Activated CD4-positive, alpha-beta T cell treated with anti-CD3 and anti-CD28 coated beads for 36 hours (primary cell): ENCODE results near the gene CLDN5. TPM values are rescaled to one million over a fixed set of nuclear protein-coding genes. Genes with fewer than 3 reads are reported as not detected.
A peak's percentile ranks its signal among the peaks of the same experiment; 100 is the strongest.
"Not testable (repeated sequence)": the region's sequence is repeated elsewhere in the genome, so short reads cannot be mapped to it uniquely, and the experiment has no call there.

Source experiments
- ATAC-seq: fragments of 200-7000 bp; cut with Tn5 transposase; one replicate; pipeline ENCODE4 v1.10.0; 2021; ENCODE audit warnings: mild to moderate bottlenecking, moderate library complexity
- CTCF ChIA-PET: fragments of 350-600 bp; sonication (Branson Sonifier 250); formaldehyde crosslinking; loops from one replicate; lab custom pipeline; 2021; ENCODE audit warnings: antibody characterized with exemption; lab: Charles Lee
- POLR2A ChIA-PET: fragments of 350-600 bp; sonication (Branson Sonifier 250); formaldehyde crosslinking; loops from one replicate; lab custom pipeline; 2021; ENCODE audit warnings: antibody characterized with exemption, inconsistent platforms; lab: Charles Lee
- DNase-seq: peaks from one replicate; pipeline ENCODE4 v3.0.0-alpha.2; 2020
- H3K27ac Mint-ChIP-seq: one replicate; pipeline ENCODE4 v1.8.0; 2021; ENCODE audit warnings: mixed read lengths
- H3K27me3 Mint-ChIP-seq: one replicate; pipeline ENCODE4 v1.8.0; 2021; ENCODE audit warnings: mixed read lengths
- H3K36me3 Mint-ChIP-seq: one replicate; pipeline ENCODE4 v1.8.0; 2021; ENCODE audit warnings: low read depth, mixed read lengths
- H3K4me1 Mint-ChIP-seq: one replicate; pipeline ENCODE4 v1.8.0; 2021; ENCODE audit warnings: mixed read lengths
- H3K4me3 Mint-ChIP-seq: one replicate; pipeline ENCODE4 v1.8.0; 2021; ENCODE audit warnings: mild to moderate bottlenecking, moderate library complexity, mixed read lengths
- H3K9me3 Mint-ChIP-seq: one replicate; pipeline ENCODE4 v1.8.0; 2021; ENCODE audit warnings: low read depth, mixed read lengths
- intact Hi-C, 2 experiments: fragments of 100-400 bp; cut with DNase I in 1 of 2; cut with micrococcal nuclease in 1 of 2; formaldehyde crosslinking; loops; one replicate each; pipeline versions ENCODE4 v1.14.2 to v1.15.1; 2022 to 2024; cut with DNase I, micrococcal nuclease
- total RNA-seq, 2 experiments: library from RNA; stranded (reverse); gene quantifications; one replicate each; pipeline ENCODE4 v1.2.3, GENCODE V29; 2021

The CLDN5 gene
- total RNA-seq, 2 experiments from 2014 or later = not detected

DNA sequence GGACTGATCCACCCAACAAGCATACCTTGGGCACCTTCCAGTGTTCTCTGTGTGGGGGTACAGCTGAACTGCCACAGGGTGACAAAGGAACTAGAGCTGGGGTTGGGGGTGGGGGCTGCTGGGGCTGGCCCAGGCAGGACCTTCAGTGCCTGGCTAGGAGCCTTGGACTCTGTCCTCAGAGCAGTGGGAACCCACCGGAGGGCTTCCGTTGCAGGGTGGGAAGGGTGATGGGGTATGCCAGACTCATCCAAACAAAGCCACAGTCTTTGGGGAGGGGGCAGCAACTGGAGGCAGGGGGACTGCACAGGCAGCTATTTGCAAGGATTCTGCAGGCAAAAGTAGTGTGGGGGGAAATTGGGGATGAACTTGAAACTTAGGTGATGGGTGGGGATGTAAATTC, 35.7 kb upstream of the CLDN5 start:
- Mint-ChIP-seq H3K27ac (no peak overlapping the region), H3K4me3 (no peak overlapping the region), H3K27me3 (no peaks in the 10 kb centered on the region), H3K4me1 (no peaks in the 10 kb centered on the region), H3K36me3 (no peaks in the 10 kb centered on the region), H3K9me3 (no peaks in the 10 kb centered on the region)
- intact Hi-C loops = no loop called here
- ATAC-seq (no peak), DNase-seq (no peak)
- CTCF ChIA-PET = interaction anchor here (1.1 to 1.2 kb wide), 2 partner anchors 71 to 118 kb away, joined by 3 read pairs; no protein-coding TSS in a partner anchor
- POLR2A ChIA-PET = no interaction called here

DNA sequence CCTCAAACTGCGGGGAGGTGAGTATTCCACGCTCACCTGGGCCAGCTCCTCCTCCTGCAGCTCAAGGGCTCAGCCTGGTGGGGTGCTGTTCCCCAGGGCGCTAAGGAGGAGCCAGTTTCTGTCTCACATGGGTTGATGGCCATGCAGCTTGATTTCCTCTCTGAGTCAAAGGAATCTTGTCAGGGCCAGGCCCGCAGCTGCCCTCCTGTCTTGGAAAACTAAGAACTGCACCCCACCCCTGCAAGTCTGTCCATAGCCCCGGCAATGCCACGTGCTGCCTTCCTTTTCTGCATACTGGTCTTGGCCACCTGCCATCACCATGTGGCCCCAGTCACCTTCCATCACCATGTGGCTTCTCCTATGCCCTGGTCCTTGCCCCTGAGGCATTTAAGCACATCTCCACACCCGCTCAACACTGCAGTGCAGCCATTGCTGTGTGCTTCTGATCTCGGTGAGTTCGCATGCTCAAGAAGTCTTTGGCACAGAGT, 35.2 kb upstream of the CLDN5 start:
- CTCF ChIA-PET = interaction anchor here (1.3 kb wide), 1 partner anchor 19 kb away, joined by 4 read pairs; no protein-coding TSS in a partner anchor
- H3K36me3 Mint-ChIP-seq = no peaks in the 10 kb centered on the region
- intact Hi-C loops = no loop called here
- DNase-seq = peak; percentile 15
- ATAC-seq = no peak
- no peak overlapping the region for H3K4me3 Mint-ChIP-seq
- H3K27me3 Mint-ChIP-seq = peaks cover 1% of the 10 kb centered on the region
- H3K27ac Mint-ChIP-seq = no peak overlapping the region
- no peaks in the 10 kb centered on the region for H3K4me1 Mint-ChIP-seq
- no peaks in the 10 kb centered on the region for H3K9me3 Mint-ChIP-seq
- POLR2A ChIA-PET = no interaction called here

DNA sequence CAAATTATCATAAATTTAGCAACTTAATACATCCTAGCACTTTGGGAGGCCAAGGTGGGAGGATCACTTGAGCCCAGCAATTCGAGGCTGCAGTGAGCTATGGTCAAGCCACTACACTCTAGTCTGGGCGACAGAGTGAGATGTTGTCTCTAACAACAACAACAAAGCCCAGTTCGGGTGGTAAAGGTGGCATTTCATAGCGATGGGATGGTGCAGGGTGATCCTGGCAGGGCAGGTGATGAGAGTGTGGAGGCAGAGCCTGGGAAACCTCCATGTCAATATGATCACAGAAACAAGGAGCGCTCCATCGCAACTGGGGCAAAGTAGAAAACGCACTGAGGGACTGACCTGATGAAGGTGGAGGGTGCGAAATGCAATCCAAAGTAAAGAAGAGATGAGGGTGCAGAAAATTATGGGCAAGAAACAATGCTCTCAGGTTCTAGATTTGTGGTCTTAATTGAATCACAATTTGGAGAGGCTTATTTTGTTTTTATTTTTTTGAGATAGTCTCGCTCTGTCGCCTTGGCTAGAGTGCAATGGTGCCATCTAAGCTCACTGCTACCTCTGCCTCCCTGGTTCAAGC, 32.8 kb upstream of the CLDN5 start:
- Mint-ChIP-seq H3K9me3 (no peaks in the 10 kb centered on the region), H3K27me3 (peaks cover 3% of the 10 kb centered on the region), H3K4me3 (no peak overlapping the region), H3K27ac (no peak overlapping the region), H3K36me3 (no peaks in the 10 kb centered on the region), H3K4me1 (no peaks in the 10 kb centered on the region)
- intact Hi-C loops = no loop called here
- no peak for DNase-seq
- CTCF ChIA-PET = interaction anchor here (2.2 kb wide), 1 partner anchor 73 kb away, joined by 4 read pairs; no protein-coding TSS in a partner anchor
- ATAC-seq = no peak
- POLR2A ChIA-PET = no interaction called here

DNA sequence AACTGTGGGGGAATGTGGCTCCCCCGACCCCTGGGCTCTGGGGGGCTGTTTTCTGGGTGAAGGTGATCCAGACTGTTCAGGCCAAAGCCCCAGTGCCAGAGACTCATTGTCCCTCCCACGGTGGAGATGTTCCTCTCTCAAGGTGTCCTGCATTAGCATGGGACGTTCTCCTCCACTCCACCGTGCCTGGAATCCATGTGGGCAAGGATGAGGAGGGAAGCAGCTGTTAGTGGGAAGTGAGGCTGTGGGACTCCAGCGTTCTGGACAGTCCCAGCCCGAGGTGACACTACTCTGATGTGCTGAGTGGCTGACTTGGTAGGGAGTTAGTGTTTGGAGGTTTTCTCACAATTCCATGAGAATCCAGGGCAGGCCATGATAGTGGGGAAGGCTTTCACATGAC, 31.4 kb upstream of the CLDN5 start:
- no peaks in the 10 kb centered on the region for H3K4me1 Mint-ChIP-seq
- no peak overlapping the region for H3K27ac Mint-ChIP-seq
- H3K36me3 Mint-ChIP-seq = no peaks in the 10 kb centered on the region
- intact Hi-C loops = no loop called here
- no peaks in the 10 kb centered on the region for H3K9me3 Mint-ChIP-seq
- no peak overlapping the region for H3K4me3 Mint-ChIP-seq
- peaks cover 3% of the 10 kb centered on the region for H3K27me3 Mint-ChIP-seq
- ChIA-PET POLR2A (no interaction called here), CTCF (interaction anchor here (2.2 kb wide), 1 partner anchor 74 kb away, joined by 4 read pairs; no protein-coding TSS in a partner anchor)
- DNase-seq = no peak
- ATAC-seq = no peak

DNA sequence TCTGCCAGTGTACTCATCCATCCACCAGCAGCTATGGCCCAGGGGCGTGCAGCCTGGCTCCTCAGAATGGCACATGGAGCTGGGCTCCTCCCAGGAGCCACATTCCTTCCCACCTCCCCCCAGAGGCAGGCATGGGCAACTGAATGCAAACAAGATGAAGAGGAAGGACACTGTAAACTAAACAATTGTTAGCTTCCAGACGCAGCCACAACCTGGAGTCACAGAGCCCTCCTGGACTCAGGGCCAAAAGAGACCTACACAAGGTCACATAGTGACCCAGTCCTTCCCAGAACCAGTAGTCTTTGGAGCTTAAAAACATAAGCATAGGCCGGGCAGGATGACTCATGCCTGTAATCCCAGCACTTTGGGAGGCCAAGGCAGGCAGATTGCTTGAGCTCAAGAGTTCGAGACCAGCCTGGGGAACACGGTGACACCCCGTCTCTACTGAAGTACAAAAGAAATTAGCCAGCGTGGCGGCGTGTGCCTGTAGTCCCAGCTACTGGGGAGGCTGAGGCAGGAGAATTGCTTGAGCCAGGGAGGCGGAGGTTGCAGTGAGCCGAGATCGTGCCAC, 30.7 kb upstream of the CLDN5 start:
- ChIA-PET CTCF (interaction anchor here (1.0 to 1.1 kb wide), 2 partner anchors 10 to 14 kb away, joined by 3 to 5 read pairs; no protein-coding TSS in a partner anchor), POLR2A (no interaction called here)
- no peaks in the 10 kb centered on the region for H3K4me1 Mint-ChIP-seq
- H3K9me3 Mint-ChIP-seq = no peaks in the 10 kb centered on the region
- H3K27ac Mint-ChIP-seq = no peak overlapping the region
- no peak overlapping the region for H3K4me3 Mint-ChIP-seq
- intact Hi-C loops = no loop called here
- no peak for DNase-seq
- ATAC-seq = no peak
- peaks cover 3% of the 10 kb centered on the region for H3K27me3 Mint-ChIP-seq
- no peaks in the 10 kb centered on the region for H3K36me3 Mint-ChIP-seq

DNA sequence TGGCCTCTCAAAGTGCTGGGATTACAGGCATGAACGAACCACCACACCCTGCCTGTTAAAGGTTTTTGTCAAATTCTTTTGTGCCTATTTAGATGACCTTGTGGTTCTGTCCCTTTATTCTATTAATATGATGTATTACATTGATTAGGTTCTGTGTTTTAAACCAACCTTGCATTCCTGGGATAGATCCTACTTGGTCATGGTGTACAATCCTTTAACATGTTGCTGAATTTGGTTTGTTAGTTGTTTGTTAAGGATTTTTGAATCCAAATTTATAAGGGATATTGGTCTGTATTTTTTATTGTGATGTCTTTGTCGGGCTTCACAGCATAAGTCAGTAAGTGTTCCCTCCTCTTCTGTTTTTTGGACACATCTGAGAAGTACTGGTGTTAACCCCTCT, 29.0 kb upstream of the CLDN5 start:
- ATAC-seq (no peak), DNase-seq (no peak)
- Mint-ChIP-seq H3K36me3 (no peaks in the 10 kb centered on the region), H3K4me3 (no peak overlapping the region), H3K27me3 (peaks cover 3% of the 10 kb centered on the region), H3K4me1 (no peaks in the 10 kb centered on the region), H3K27ac (no peak overlapping the region), H3K9me3 (no peaks in the 10 kb centered on the region)
- intact Hi-C loops = no loop called here
- CTCF ChIA-PET = no interaction called here
- POLR2A ChIA-PET = no interaction called here

DNA sequence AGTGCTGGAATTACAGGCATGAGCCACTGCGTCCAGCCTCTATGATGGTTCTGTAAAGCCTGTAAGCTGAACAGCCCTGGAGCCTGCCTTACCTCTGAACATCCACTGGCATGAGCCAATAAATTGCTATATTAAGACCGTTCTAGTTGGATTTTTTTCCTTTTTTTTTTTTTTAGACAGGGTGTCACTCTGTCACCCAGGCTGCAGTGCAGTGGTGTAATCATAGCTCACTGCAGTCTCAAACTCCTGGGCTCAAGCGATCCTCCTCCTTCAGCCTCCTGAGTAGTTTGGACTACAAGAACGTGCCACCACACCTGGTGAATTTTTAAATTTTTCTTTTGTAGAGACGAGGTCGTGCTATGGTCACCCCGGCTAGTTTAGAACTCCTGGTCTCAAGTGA, 26.2 kb upstream of the CLDN5 start:
- no peak for DNase-seq
- CTCF ChIA-PET = interaction anchor here (1.1 kb wide), 1 partner anchor 80 kb away, joined by 5 read pairs; no protein-coding TSS in a partner anchor
- H3K4me3 Mint-ChIP-seq = no peak overlapping the region
- H3K27ac Mint-ChIP-seq = no peak overlapping the region
- no peaks in the 10 kb centered on the region for H3K9me3 Mint-ChIP-seq
- POLR2A ChIA-PET = no interaction called here
- H3K4me1 Mint-ChIP-seq = no peaks in the 10 kb centered on the region
- no peaks in the 10 kb centered on the region for H3K36me3 Mint-ChIP-seq
- H3K27me3 Mint-ChIP-seq = peaks cover 3% of the 10 kb centered on the region
- intact Hi-C loops = no loop called here
- ATAC-seq = no peak

DNA sequence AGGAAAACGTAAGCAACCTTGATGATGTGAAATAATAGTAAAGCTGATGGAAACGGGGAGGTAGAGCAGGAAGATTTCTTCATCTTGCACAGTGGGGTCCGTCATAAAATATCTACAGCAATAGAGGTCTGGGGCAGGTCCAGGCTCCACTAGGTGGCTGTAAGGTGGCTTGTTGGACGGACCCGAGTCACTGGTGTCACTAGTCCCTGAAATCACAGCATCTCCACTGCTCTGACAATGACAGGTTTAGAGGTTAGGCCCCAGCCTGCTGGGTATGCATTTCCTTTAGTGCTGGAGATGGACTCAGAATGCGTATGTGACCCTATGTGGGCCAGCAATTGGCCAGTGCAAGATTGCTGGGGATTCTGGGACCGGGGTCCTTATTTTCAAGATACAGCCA, 25.2 kb upstream of the CLDN5 start:
- no peaks in the 10 kb centered on the region for H3K9me3 Mint-ChIP-seq
- CTCF ChIA-PET = interaction anchor here (0.5 to 1.1 kb wide), 2 partner anchors 81 to 466 kb away, joined by 3 to 5 read pairs; no protein-coding TSS in a partner anchor
- peaks cover 2% of the 10 kb centered on the region for H3K27me3 Mint-ChIP-seq
- H3K27ac Mint-ChIP-seq = no peak overlapping the region
- no peaks in the 10 kb centered on the region for H3K36me3 Mint-ChIP-seq
- POLR2A ChIA-PET = no interaction called here
- no peak for ATAC-seq
- intact Hi-C loops = loop anchor here in 1 of 2 experiments (10.0 kb wide), 1 partner anchor 235 kb away; no protein-coding TSS in a partner anchor
- no peaks in the 10 kb centered on the region for H3K4me1 Mint-ChIP-seq
- DNase-seq = no peak
- H3K4me3 Mint-ChIP-seq = no peak overlapping the region

DNA sequence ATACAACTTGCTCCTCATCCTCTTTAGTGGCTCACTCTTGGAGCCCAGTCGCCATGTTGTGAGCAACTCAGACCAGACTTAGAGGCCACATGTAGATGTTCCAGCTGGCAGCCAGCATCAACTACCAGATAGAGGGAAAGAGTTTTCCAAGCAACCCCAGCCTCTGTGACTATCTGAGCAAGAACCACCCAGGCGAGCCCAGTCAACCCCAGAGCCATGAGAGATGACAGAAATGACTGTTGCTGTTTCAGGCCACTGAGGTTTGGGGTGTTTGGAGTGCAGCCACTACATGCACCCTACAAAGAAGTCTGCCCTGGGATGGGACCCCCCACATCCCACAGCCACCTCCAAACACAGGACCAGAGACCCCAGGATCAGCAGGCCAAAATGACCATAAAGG, 24.8 kb upstream of the CLDN5 start:
- Mint-ChIP-seq H3K9me3 (no peaks in the 10 kb centered on the region), H3K4me3 (no peak overlapping the region), H3K36me3 (no peaks in the 10 kb centered on the region), H3K27me3 (no peaks in the 10 kb centered on the region), H3K4me1 (no peaks in the 10 kb centered on the region), H3K27ac (no peak overlapping the region)
- ChIA-PET CTCF (no interaction called here), POLR2A (no interaction called here)
- intact Hi-C loops = loop anchor here in 1 of 2 experiments (10.0 kb wide), 1 partner anchor 236 kb away; no protein-coding TSS in a partner anchor
- DNase-seq (no peak), ATAC-seq (no peak)

DNA sequence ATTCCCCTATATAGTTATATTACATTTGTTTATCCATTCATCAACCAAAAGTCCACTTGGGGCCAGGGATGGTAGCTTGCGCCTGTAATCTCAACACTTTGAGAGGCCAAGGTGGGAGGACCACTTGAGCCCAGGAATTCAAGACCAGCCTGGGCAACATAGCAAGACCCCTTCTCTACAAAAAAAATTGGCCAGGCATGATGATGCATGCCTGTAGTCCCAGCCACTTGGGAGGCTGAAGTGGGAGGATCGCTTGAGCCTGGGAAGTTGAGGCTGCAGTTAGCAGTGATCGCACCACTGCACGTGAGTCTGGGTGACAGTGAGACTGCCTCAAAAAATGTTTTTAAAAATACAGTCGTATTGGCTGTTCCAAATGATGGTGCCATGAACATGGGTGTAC, 24.2 kb upstream of the CLDN5 start:
- intact Hi-C loops = loop anchor here in 1 of 2 experiments (10.0 kb wide), 1 partner anchor 236 kb away; no protein-coding TSS in a partner anchor
- POLR2A ChIA-PET, H3K36me3 Mint-ChIP-seq, H3K9me3 Mint-ChIP-seq, H3K4me1 Mint-ChIP-seq, DNase-seq, CTCF ChIA-PET, H3K27ac Mint-ChIP-seq, H3K4me3 Mint-ChIP-seq, H3K27me3 Mint-ChIP-seq, ATAC-seq: not testable (repeated sequence)

DNA sequence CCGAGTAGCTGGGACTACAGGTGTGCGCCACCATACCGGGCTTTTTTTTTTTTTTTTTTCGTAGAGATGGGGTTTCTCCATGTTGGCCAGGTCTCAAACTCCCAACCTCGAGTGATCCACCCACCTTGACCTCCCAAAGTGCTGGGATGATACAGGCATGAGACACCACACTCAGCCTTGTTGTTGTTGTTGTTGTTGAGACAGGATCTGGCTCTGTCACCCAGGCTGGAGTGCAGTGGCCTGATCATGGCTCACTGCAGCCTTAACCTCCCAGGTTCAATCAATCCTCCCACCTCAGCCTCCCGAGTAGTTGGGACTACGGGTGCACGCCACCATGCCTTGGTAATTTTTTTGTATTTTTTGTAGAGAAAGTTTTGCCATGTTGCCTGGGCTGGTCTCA, 23.4 kb upstream of the CLDN5 start:
- no peak overlapping the region for H3K27ac Mint-ChIP-seq
- no peaks in the 10 kb centered on the region for H3K9me3 Mint-ChIP-seq
- ChIA-PET CTCF (no interaction called here), POLR2A (no interaction called here)
- H3K27me3 Mint-ChIP-seq = peaks cover 2% of the 10 kb centered on the region
- ATAC-seq = no peak
- H3K4me3 Mint-ChIP-seq = no peak overlapping the region
- intact Hi-C loops = loop anchor here in 1 of 2 experiments (10.0 kb wide), 1 partner anchor 237 kb away; no protein-coding TSS in a partner anchor
- no peaks in the 10 kb centered on the region for H3K4me1 Mint-ChIP-seq
- DNase-seq = no peak
- no peaks in the 10 kb centered on the region for H3K36me3 Mint-ChIP-seq

DNA sequence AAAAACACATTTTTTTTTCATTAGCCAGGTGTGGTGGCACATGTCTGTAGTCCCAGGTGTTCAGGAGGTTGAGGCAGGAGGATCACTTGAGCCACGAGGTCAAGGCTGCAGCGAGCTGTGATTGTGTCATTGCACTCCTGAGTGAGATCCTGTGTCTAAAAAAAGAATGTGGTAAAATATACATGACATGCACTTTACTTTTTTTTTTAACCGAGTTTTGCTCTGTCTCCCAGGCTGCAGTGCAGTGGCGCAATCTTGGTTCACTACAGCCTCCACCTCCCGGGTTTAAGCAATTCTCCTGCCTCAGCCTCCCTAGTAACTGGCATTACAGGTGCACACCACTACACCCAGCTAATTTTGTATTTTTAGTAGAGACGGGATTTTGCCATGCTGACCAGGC, 22.5 kb upstream of the CLDN5 start:
- H3K4me3 Mint-ChIP-seq = no peak overlapping the region
- no peak overlapping the region for H3K27ac Mint-ChIP-seq
- H3K36me3 Mint-ChIP-seq = no peaks in the 10 kb centered on the region
- POLR2A ChIA-PET = no interaction called here
- H3K9me3 Mint-ChIP-seq = no peaks in the 10 kb centered on the region
- DNase-seq (no peak), ATAC-seq (no peak)
- peaks cover 2% of the 10 kb centered on the region for H3K27me3 Mint-ChIP-seq
- CTCF ChIA-PET = no interaction called here
- intact Hi-C loops = loop anchor here in 1 of 2 experiments (10.0 kb wide), 1 partner anchor 238 kb away; no protein-coding TSS in a partner anchor
- H3K4me1 Mint-ChIP-seq = no peaks in the 10 kb centered on the region
